ENCODE measurements around the gene OPA3. TPM values are rescaled to one million over a fixed set of nuclear protein-coding genes. Genes with fewer than 3 reads are reported as not detected.

The OPA3 gene
- total and polyA plus RNA-seq, 9 donors = 2.0 to 16.6 (median 9.2) TPM

DNA sequence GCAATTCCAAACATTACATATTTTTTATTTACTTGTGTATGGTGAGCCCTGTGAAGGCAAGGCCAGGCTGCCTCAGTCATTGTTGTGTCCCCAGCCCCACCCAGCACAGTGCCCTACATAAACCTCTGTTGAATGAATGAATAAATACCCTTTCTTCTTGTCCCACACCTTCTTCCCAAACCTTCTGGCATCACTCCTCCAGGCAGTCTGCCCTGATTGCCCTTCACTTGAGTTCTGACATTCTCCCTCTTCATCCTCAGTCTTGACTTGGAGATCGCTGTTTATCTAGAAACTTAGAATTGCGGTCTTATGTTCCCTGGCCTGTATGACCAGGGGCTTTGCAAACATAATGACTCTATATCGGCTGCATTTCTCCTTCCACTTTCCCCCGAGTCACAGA, 5.2 kb upstream of the OPA3 start:
- no peaks in the 10 kb centered on the region for H3K9me3 ChIP-seq
- intact Hi-C loops (cut with DNase I) = loop anchor here in 1 of 4 donors (10.0 kb wide), 1 partner anchor 65 kb away; no protein-coding TSS in a partner anchor
- H3K36me3 ChIP-seq = no peaks in the 10 kb centered on the region
- no peak for TF ChIP-seq EP300 (IDR thresholded peaks at IDR 0.05)
- TF ChIP-seq POLR2A (IDR thresholded peaks at IDR 0.05) = no peak
- TF ChIP-seq, protein P1, sequence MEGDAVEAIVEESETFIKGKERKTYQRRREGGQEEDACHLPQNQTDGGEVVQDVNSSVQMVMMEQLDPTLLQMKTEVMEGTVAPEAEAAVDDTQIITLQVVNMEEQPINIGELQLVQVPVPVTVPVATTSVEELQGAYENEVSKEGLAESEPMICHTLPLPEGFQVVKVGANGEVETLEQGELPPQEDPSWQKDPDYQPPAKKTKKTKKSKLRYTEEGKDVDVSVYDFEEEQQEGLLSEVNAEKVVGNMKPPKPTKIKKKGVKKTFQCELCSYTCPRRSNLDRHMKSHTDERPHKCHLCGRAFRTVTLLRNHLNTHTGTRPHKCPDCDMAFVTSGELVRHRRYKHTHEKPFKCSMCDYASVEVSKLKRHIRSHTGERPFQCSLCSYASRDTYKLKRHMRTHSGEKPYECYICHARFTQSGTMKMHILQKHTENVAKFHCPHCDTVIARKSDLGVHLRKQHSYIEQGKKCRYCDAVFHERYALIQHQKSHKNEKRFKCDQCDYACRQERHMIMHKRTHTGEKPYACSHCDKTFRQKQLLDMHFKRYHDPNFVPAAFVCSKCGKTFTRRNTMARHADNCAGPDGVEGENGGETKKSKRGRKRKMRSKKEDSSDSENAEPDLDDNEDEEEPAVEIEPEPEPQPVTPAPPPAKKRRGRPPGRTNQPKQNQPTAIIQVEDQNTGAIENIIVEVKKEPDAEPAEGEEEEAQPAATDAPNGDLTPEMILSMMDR (IDR thresholded peaks at IDR 0.05) = no peak
- 75 to 85% (median 79%) methylated on average over 4 of the region's 4 CpGs for WGBS, 3 donors
- no peak overlapping the region for H3K4me3 ChIP-seq
- H3K4me1 ChIP-seq (ENCODE audit: insufficient read depth) = no peaks in the 10 kb centered on the region
- DNase-seq = no peak
- no peaks in the 10 kb centered on the region for H3K27me3 ChIP-seq
- no peak overlapping the region for H3K27ac ChIP-seq

DNA sequence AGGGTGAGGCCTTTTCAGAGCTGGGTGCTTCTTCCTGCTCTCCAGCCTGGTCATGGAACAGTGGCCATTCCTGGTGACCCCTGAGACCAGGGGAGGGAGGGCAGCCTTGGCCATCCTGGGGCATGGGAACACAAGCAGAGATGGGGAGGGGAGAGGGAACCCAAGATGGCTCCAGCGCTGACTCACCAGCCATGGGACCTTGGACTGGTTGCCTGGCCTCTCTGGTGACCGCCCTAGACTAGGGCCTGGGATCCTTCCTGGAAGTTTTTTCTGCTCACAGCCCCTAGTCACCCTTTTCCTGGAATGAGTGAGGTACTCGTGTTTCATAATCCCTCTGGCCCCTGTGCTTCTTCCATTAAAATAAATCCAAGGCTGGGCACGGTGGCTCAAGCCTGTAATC, 3.3 kb upstream of the OPA3 start:
- intact Hi-C loops (cut with DNase I) = loop anchor here in 1 of 4 donors (10.0 kb wide), 1 partner anchor 63 kb away; no protein-coding TSS in a partner anchor
- no peaks in the 10 kb centered on the region for H3K36me3 ChIP-seq
- TF ChIP-seq POLR2A (IDR thresholded peaks at IDR 0.05) (no peak), EP300 (IDR thresholded peaks at IDR 0.05) (no peak)
- TF ChIP-seq, protein P1 (IDR thresholded peaks at IDR 0.05) = no peak
- 63 to 68% (median 65%) methylated on average over 4 of the region's 4 CpGs for WGBS, 3 donors
- no peaks in the 10 kb centered on the region for H3K9me3 ChIP-seq
- no peaks in the 10 kb centered on the region for H3K27me3 ChIP-seq
- H3K27ac ChIP-seq = no peak overlapping the region
- peaks cover 4% of the 10 kb centered on the region for H3K4me1 ChIP-seq (ENCODE audit: insufficient read depth)
- no peak overlapping the region for H3K4me3 ChIP-seq
- DNase-seq = no peak

DNA sequence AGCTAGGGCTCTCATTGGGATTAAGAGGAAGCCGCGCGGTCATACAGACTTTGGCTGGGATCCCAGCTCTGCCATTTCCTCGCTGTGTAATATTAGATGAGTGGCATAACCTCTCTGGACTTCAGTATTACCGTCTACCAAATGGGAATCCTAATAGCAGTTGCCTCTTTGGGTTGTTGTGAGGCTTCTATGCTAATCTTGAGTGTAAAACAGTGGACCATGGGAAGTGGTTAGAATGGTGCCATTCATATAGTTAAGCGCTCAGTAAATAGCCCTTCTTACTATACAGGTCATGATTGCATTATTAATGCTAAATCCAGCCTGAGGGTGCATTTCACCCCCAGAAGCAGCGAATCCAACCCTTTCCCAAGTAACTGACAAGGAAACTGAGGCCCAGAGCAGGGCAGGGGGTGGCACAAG, 566 bp upstream of the OPA3 start:
- no peaks in the 10 kb centered on the region for H3K9me3 ChIP-seq
- no peak for DNase-seq
- intact Hi-C loops (cut with DNase I) = loop anchor here in 1 of 4 donors (10.0 kb wide), 1 partner anchor 60 kb away; no protein-coding TSS in a partner anchor

DNA sequence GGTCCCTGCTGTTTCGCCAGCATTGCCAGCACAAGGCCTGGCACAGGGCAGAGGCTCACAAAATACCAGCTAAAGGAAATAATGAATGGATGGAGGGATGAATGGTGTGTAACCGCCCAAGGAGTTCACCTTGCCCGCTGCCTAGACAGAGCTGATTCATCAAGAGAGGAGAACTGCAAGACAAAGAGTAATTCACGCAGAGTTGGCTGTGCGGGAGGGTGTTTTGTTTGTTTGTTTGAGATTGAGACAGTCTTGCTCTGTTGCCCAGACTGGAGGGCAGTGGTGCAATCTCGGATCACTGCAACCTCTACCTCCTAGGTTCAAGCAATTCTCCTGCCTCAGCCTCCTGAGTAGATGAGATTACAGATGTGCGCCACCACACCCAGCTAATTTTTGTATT, 3.0 kb downstream of the OPA3 start:
- Histone ChIP-seq H3K27me3 (no peaks in the 10 kb centered on the region), H3K4me1 (ENCODE audit: insufficient read depth) (peaks cover 9% of the 10 kb centered on the region), H3K4me3 (no peak overlapping the region), H3K27ac (no peak overlapping the region), H3K36me3 (no peaks in the 10 kb centered on the region), H3K9me3 (no peaks in the 10 kb centered on the region)
- intact Hi-C loops (cut with DNase I) = loop anchor here in 1 of 4 donors (10.0 kb wide), 1 partner anchor 57 kb away; no protein-coding TSS in a partner anchor
- no peak for DNase-seq
- TF ChIP-seq POLR2A (IDR thresholded peaks at IDR 0.05) (no peak), EP300 (IDR thresholded peaks at IDR 0.05) (no peak)
- TF ChIP-seq, protein P1 (IDR thresholded peaks at IDR 0.05) = no peak
- WGBS, 3 donors = 91 to 96% (median 92%) methylated on average over 7 of the region's 7 CpGs

More for the DNA sequence above, 566 bp upstream of the OPA3 start:
- Histone ChIP-seq H3K36me3 (no peaks in the 10 kb centered on the region), H3K27ac (peak overlapping the region; percentile 93 to 100), H3K4me3 (peak overlapping the region; percentile 79), H3K27me3 (no peaks in the 10 kb centered on the region), H3K4me1 (ENCODE audit: insufficient read depth) (peaks cover 4% of the 10 kb centered on the region)
- TF ChIP-seq POLR2A (IDR thresholded peaks at IDR 0.05) = no peak
- TF ChIP-seq, protein P1 (IDR thresholded peaks at IDR 0.05) = no peak
- no peak for TF ChIP-seq EP300 (IDR thresholded peaks at IDR 0.05)
- 20 to 25% (median 24%) methylated on average over 7 of the region's 7 CpGs for WGBS, 3 donors

Data from ovary (tissue), 9 donors.